ENCODE measurements around the gene TMEM232. TPM values are rescaled to one million over a fixed set of nuclear protein-coding genes. Genes with fewer than 3 reads are reported as not detected.

TMEM232 gene
- total and polyA plus RNA-seq, 9 of the 15 experiments (the other 6 are each of a cell fraction or from before 2014, with no cell fraction given), result 0.09 to 2.2 (median 0.41) TPM

- TF ChIP-seq, protein P1, sequence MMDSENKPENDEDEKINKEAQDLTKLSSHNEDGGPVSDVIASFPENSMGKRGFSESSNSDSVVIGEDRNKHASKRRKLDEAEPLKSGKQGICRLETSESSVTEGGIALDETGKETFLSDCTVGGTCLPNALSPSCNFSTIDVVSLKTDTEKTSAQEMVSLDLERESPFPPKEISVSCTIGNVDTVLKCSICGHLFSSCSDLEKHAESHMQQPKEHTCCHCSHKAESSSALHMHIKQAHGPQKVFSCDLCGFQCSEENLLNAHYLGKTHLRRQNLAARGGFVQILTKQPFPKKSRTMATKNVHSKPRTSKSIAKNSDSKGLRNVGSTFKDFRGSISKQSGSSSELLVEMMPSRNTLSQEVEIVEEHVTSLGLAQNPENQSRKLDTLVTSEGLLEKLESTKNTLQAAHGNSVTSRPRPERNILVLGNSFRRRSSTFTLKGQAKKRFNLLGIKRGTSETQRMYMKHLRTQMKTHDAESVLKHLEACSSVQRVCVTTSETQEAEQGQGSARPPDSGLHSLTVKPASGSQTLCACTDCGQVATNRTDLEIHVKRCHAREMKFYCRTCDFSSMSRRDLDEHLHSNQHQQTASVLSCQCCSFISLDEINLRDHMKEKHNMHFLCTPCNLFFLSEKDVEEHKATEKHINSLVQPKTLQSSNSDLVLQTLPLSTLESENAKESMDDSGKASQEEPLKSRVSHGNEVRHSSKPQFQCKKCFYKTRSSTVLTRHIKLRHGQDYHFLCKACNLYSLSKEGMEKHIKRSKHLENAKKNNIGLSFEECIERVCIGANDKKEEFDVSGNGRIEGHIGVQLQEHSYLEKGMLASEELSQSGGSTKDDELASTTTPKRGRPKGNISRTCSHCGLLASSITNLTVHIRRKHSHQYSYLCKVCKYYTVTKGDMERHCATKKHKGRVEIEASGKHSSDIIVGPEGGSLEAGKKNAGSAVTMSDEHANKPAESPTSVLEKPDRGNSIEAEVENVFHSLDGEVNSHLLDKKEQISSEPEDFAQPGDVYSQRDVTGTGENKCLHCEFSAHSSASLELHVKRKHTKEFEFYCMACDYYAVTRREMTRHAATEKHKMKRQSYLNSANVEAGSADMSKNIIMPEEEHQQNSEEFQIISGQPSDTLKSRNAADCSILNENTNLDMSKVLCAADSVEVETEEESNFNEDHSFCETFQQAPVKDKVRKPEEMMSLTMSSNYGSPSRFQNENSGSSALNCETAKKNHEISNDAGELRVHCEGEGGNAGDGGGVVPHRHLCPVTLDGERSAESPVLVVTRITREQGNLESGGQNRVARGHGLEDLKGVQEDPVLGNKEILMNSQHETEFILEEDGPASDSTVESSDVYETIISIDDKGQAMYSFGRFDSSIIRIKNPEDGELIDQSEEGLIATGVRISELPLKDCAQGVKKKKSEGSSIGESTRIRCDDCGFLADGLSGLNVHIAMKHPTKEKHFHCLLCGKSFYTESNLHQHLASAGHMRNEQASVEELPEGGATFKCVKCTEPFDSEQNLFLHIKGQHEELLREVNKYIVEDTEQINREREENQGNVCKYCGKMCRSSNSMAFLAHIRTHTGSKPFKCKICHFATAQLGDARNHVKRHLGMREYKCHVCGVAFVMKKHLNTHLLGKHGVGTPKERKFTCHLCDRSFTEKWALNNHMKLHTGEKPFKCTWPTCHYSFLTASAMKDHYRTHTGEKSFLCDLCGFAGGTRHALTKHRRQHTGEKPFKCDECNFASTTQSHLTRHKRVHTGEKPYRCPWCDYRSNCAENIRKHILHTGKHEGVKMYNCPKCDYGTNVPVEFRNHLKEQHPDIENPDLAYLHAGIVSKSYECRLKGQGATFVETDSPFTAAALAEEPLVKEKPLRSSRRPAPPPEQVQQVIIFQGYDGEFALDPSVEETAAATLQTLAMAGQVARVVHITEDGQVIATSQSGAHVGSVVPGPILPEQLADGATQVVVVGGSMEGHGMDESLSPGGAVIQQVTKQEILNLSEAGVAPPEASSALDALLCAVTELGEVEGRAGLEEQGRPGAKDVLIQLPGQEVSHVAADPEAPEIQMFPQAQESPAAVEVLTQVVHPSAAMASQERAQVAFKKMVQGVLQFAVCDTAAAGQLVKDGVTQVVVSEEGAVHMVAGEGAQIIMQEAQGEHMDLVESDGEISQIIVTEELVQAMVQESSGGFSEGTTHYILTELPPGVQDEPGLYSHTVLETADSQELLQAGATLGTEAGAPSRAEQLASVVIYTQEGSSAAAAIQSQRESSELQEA (IDR thresholded peaks at IDR 0.05; ENCODE audit: low read depth), result no peak
These were observed 316.9 kb downstream of the TMEM232 start (continued) for GRCh38 chr5:110409571-110409970.

GRCh38 chr5:110402562-110402961 lies 323.9 kb downstream of the TMEM232 start:
- intact Hi-C loops (cut with micrococcal nuclease) (no loop called here), in situ Hi-C loops (cut with MboI) (no loop called here)
- FAIRE-seq (no peak), ATAC-seq (no peak), DNase-seq (ENCODE audit: extremely low read depth in 1 of 4, low spot score in 3 of 4) (no peak)
- H3K9me3 ChIP-seq (replicated peaks; ENCODE audit: control insufficient read depth, insufficient read depth, low read depth, low read length), result no peaks in the 10 kb centered on the region
- H2AFZ ChIP-seq (ENCODE audit: low read depth, low read length), result no peak overlapping the region
- TF ChIP-seq CBFA2T3 (IDR thresholded peaks at IDR 0.05), result no peak
- no peak for TF ChIP-seq GTF2A2 (tag; IDR thresholded peaks at IDR 0.05)
- no peak for TF ChIP-seq RFX5 (IDR thresholded peaks at IDR 0.05; ENCODE audit: low read depth, low read length)
- TF ChIP-seq ZNF12 (CRISPR knock-in tag; IDR thresholded peaks at IDR 0.05), result no peak
- TF ChIP-seq GMEB1 (CRISPR knock-in tag; IDR thresholded peaks at IDR 0.05), result no peak
- TF ChIP-seq BCL6 (CRISPR knock-in tag; IDR thresholded peaks at IDR 0.05), result no peak
- no peak for TF ChIP-seq ILK (tag; IDR thresholded peaks at IDR 0.05; ENCODE audit: borderline replicate concordance, low read depth)
- TF ChIP-seq ADNP (tag; IDR thresholded peaks at IDR 0.05), result no peak
- H3K9me1 ChIP-seq (ENCODE audit: control insufficient read depth, insufficient read depth, low read length), result no peaks in the 10 kb centered on the region
- H3K4me3 ChIP-seq, result no peak overlapping the region
- no peaks in the 10 kb centered on the region for H3K27me3 ChIP-seq (ENCODE audit: control insufficient read depth in 2 of 2, insufficient read depth in 2 of 2, low read length in 2 of 2)
- no peaks in the 10 kb centered on the region for H3K79me2 ChIP-seq (ENCODE audit: control insufficient read depth, insufficient read depth, low read length)
- no peaks in the 10 kb centered on the region for H4K20me1 ChIP-seq (replicated peaks; ENCODE audit: control insufficient read depth, insufficient read depth, low read length)
- H3K9ac ChIP-seq (ENCODE audit: insufficient read depth in 1 of 2, low read depth in 2 of 2, low read length in 2 of 2), result no peak overlapping the region
- no peaks in the 10 kb centered on the region for H3K4me1 ChIP-seq (replicated peaks in 1 of 2; ENCODE audit: control insufficient read depth in 2 of 2, insufficient read depth in 2 of 2, low read length in 2 of 2)
- ChIA-PET POLR2A (no interaction called here), CTCF (ENCODE audit: low intra/inter-chr PET ratio) (no interaction called here)
- no peaks in the 10 kb centered on the region for H3K36me3 ChIP-seq (ENCODE audit: control insufficient read depth, insufficient read depth, low read length)
- BruUV-seq (replicated peaks), result no TSS peak
- 0% methylated on average over 1 of the region's 1 CpG for WGBS (ENCODE audit: insufficient coverage, low coverage, missing lambda C conversion rate)
- no peak overlapping the region for H3K4me2 ChIP-seq (ENCODE audit: insufficient read depth, low read length)
- no peak overlapping the region for H3K27ac ChIP-seq (ENCODE audit: extremely low read depth, low read depth, low read length)
